Mesendoderm (in vitro differentiated cells): Measurements from ENCODE around the gene FHL2.

ENCODE experiments used
- DNase-seq: peaks from one replicate; pipeline ENCODE4 v3.0.0; 2013
- H2AK5ac ChIP-seq: 2 replicates; pipeline ENCODE4 v1.6.1; 2013; ENCODE audit warnings: low read length, inconsistent platforms
- H2BK120ac ChIP-seq: 2 replicates; pipeline ENCODE4 v1.6.1; 2013; ENCODE audit warnings: low read depth, mild to moderate bottlenecking, low read length, moderate library complexity, mixed read lengths
- H2BK15ac ChIP-seq: replicated peaks from 2 replicates; pipeline ENCODE4 v1.6.1; 2013; ENCODE audit warnings: low read depth, mild to moderate bottlenecking, moderate library complexity
- H2BK5ac ChIP-seq: 2 replicates; pipeline ENCODE4 v1.6.1; 2013; ENCODE audit warnings: low read length, inconsistent platforms
- H3K18ac ChIP-seq: 2 replicates; pipeline ENCODE4 v1.6.1; 2013; ENCODE audit warnings: mild to moderate bottlenecking, low read length, mixed read lengths
- H3K23ac ChIP-seq: one replicate; pipeline ENCODE4 v1.6.1; 2013; ENCODE audit warnings: low read length
- H3K27ac ChIP-seq: 2 replicates; pipeline ENCODE4 v1.5.1; 2013; ENCODE audit warnings: low read depth, mild to moderate bottlenecking, inconsistent platforms, low read length, moderate library complexity
- H3K27me3 ChIP-seq: 2 replicates; pipeline ENCODE4 v1.6.1; 2013; ENCODE audit warnings: low read length, control low read depth, mild to moderate bottlenecking, inconsistent platforms; ENCODE audit not compliant: insufficient read depth, poor library complexity
- H3K36me3 ChIP-seq: 2 replicates; pipeline ENCODE4 v1.6.1; 2013; ENCODE audit warnings: low read length, inconsistent platforms; ENCODE audit not compliant: control insufficient read depth, insufficient read depth
- H3K4ac ChIP-seq: one replicate; pipeline ENCODE4 v1.6.1; 2013; ENCODE audit warnings: low read depth, mild to moderate bottlenecking, low read length, moderate library complexity
- H3K4me1 ChIP-seq: 2 replicates; pipeline ENCODE4 v1.6.1; 2013; ENCODE audit warnings: low read depth, low read length, inconsistent platforms; ENCODE audit not compliant: control insufficient read depth
- H3K4me2 ChIP-seq: 2 replicates; pipeline ENCODE4 v1.6.1; 2013; ENCODE audit warnings: low read length
- H3K4me3 ChIP-seq: 2 replicates; pipeline ENCODE4 v1.5.1; 2013; ENCODE audit warnings: mild to moderate bottlenecking, low read length
- H3K56ac ChIP-seq: one replicate; pipeline ENCODE4 v1.6.1; 2013; ENCODE audit warnings: low read length
- H3K79me1 ChIP-seq: 2 replicates; pipeline ENCODE4 v1.6.1; 2013; ENCODE audit warnings: low read length, inconsistent platforms
- H3K79me2 ChIP-seq: 2 replicates; pipeline ENCODE4 v1.6.1; 2013; ENCODE audit warnings: mild to moderate bottlenecking, low read length; ENCODE audit not compliant: control insufficient read depth, insufficient read depth
- H3K9ac ChIP-seq: 2 replicates; pipeline ENCODE4 v1.6.1; 2013; ENCODE audit warnings: low read length, inconsistent platforms
- H4K5ac ChIP-seq: one replicate; pipeline ENCODE4 v1.6.1; 2013; ENCODE audit warnings: low read length
- H4K8ac ChIP-seq: one replicate; pipeline ENCODE4 v1.6.1; 2013; ENCODE audit warnings: low read depth, mild to moderate bottlenecking, control low read depth, low read length, moderate library complexity
- WGBS: extraction: QIAGEN DNeasy Blood & Tissue Kit; methylation state at CpG from one replicate; pipeline ENCODE4 v1.1.7; 2013; ENCODE audit warnings: low lambda C conversion rate, missing lambda C conversion rate; ENCODE audit not compliant: insufficient coverage; ENCODE audit errors: extremely low coverage; 5-methylcytosine and 5-hydroxymethylcytosine counted together

Gene FHL2

GRCh38 chr2:105378921-105379383 is 19.9 kb downstream of the FHL2 start:
- Histone ChIP-seq H3K4me3 (no peak overlapping the region), H3K27me3 (no peaks in the 10 kb centered on the region), H2AK5ac (no peak overlapping the region), H3K4me2 (no peak overlapping the region), H3K23ac (no peak overlapping the region), H3K79me1 (no peaks in the 10 kb centered on the region), H3K18ac (no peak overlapping the region), H4K5ac (no peak overlapping the region), H4K8ac (no peak overlapping the region), H2BK5ac (no peak overlapping the region), H2BK120ac (no peak overlapping the region), H3K4me1 (no peaks in the 10 kb centered on the region), H3K36me3 (no peaks in the 10 kb centered on the region), H3K9ac (no peak overlapping the region), H3K27ac (no peak overlapping the region), H3K4ac (no peak overlapping the region), H3K79me2 (no peaks in the 10 kb centered on the region), H2BK15ac (no peak overlapping the region), H3K56ac (no peak overlapping the region)
- DNase-seq: no peak
- no CpG with 5 or more reads among the region's 4 CpGs for WGBS

- Histone ChIP-seq H4K5ac (no peak overlapping the region), H4K8ac (no peak overlapping the region), H2BK15ac (no peak overlapping the region), H3K23ac (no peak overlapping the region), H3K4ac (no peak overlapping the region), H3K79me2 (no peaks in the 10 kb centered on the region), H3K56ac (no peak overlapping the region), H2BK120ac (no peak overlapping the region), H3K36me3 (no peaks in the 10 kb centered on the region), H3K9ac (no peak overlapping the region), H3K79me1 (no peaks in the 10 kb centered on the region), H3K18ac (no peak overlapping the region), H3K4me1 (no peaks in the 10 kb centered on the region), H2AK5ac (no peak overlapping the region), H3K4me2 (no peak overlapping the region), H3K27me3 (no peaks in the 10 kb centered on the region), H2BK5ac (no peak overlapping the region), H3K4me3 (no peak overlapping the region), H3K27ac (no peak overlapping the region)
- DNase-seq: peak; percentile 27
- no CpG with 5 or more reads among the region's 12 CpGs for WGBS
Measured at GRCh38 chr2:105378276-105378840, 20.5 kb downstream of the FHL2 start.

GRCh38 chr2:105377871-105378270 is 21.0 kb downstream of the FHL2 start:
- no peak overlapping the region for H2BK120ac ChIP-seq
- H3K4ac ChIP-seq: no peak overlapping the region
- H3K27me3 ChIP-seq: no peaks in the 10 kb centered on the region
- H3K4me3 ChIP-seq: no peak overlapping the region
- H3K18ac ChIP-seq: no peak overlapping the region
- no peak overlapping the region for H2AK5ac ChIP-seq
- no peaks in the 10 kb centered on the region for H3K79me2 ChIP-seq
- H3K23ac ChIP-seq: no peak overlapping the region
- H3K36me3 ChIP-seq: no peaks in the 10 kb centered on the region
- no peak for DNase-seq
- no peak overlapping the region for H3K9ac ChIP-seq
- no peaks in the 10 kb centered on the region for H3K4me1 ChIP-seq
- H3K56ac ChIP-seq: no peak overlapping the region
- no peak overlapping the region for H4K5ac ChIP-seq
- no peaks in the 10 kb centered on the region for H3K79me1 ChIP-seq
- H3K4me2 ChIP-seq: no peak overlapping the region
- no peak overlapping the region for H4K8ac ChIP-seq
- H2BK15ac ChIP-seq: no peak overlapping the region
- no peak overlapping the region for H3K27ac ChIP-seq
- no CpG with 5 or more reads among the region's 3 CpGs for WGBS
- no peak overlapping the region for H2BK5ac ChIP-seq

- no CpG with 5 or more reads among the region's 5 CpGs for WGBS
Measured at GRCh38 chr2:105376789-105377240, 22.0 kb downstream of the FHL2 start.

GRCh38 chr2:105376010-105376409 is 22.8 kb downstream of the FHL2 start:
- Histone ChIP-seq H2BK5ac (no peak overlapping the region), H4K5ac (no peak overlapping the region), H3K56ac (no peak overlapping the region), H3K23ac (no peak overlapping the region), H2BK15ac (no peak overlapping the region), H3K18ac (no peak overlapping the region), H3K79me2 (no peaks in the 10 kb centered on the region), H2BK120ac (no peak overlapping the region), H3K4me3 (no peak overlapping the region), H2AK5ac (no peak overlapping the region), H3K4me1 (no peaks in the 10 kb centered on the region), H3K36me3 (no peaks in the 10 kb centered on the region), H3K4ac (no peak overlapping the region), H3K27ac (no peak overlapping the region), H3K27me3 (no peaks in the 10 kb centered on the region), H3K9ac (no peak overlapping the region), H4K8ac (no peak overlapping the region), H3K4me2 (no peak overlapping the region), H3K79me1 (no peaks in the 10 kb centered on the region)
- WGBS: no CpG with 5 or more reads among the region's 11 CpGs
- DNase-seq: no peak

More at GRCh38 chr2:105376789-105377240, 22.0 kb downstream of the FHL2 start:
- H3K36me3 ChIP-seq: no peaks in the 10 kb centered on the region
- H3K79me1 ChIP-seq: no peaks in the 10 kb centered on the region
- H2AK5ac ChIP-seq: no peak overlapping the region
- no peak overlapping the region for H2BK5ac ChIP-seq
- no peaks in the 10 kb centered on the region for H3K4me1 ChIP-seq
- H4K5ac ChIP-seq: no peak overlapping the region
- peak; percentile 59 for DNase-seq
- no peak overlapping the region for H3K4me2 ChIP-seq
- H3K4me3 ChIP-seq: no peak overlapping the region
- no peak overlapping the region for H2BK15ac ChIP-seq
- no peak overlapping the region for H2BK120ac ChIP-seq
- no peak overlapping the region for H3K4ac ChIP-seq
- H3K9ac ChIP-seq: no peak overlapping the region
- H3K18ac ChIP-seq: no peak overlapping the region
- H3K23ac ChIP-seq: no peak overlapping the region
- no peak overlapping the region for H4K8ac ChIP-seq
- no peaks in the 10 kb centered on the region for H3K79me2 ChIP-seq
- H3K27me3 ChIP-seq: no peaks in the 10 kb centered on the region
- no peak overlapping the region for H3K27ac ChIP-seq
- no peak overlapping the region for H3K56ac ChIP-seq

- Histone ChIP-seq H3K27ac (no peak overlapping the region), H2BK120ac (no peak overlapping the region), H3K18ac (no peak overlapping the region), H3K4me2 (no peak overlapping the region), H3K9ac (no peak overlapping the region), H2BK5ac (no peak overlapping the region), H3K4me3 (no peak overlapping the region), H3K79me1 (no peaks in the 10 kb centered on the region), H3K4me1 (no peaks in the 10 kb centered on the region), H3K4ac (no peak overlapping the region), H3K27me3 (no peaks in the 10 kb centered on the region), H3K36me3 (no peaks in the 10 kb centered on the region), H3K23ac (no peak overlapping the region), H2BK15ac (no peak overlapping the region), H2AK5ac (no peak overlapping the region), H4K5ac (no peak overlapping the region), H4K8ac (no peak overlapping the region), H3K56ac (no peak overlapping the region), H3K79me2 (no peaks in the 10 kb centered on the region)
- WGBS: no CpG with 5 or more reads among the region's 15 CpGs
- DNase-seq: no peak
Measured at GRCh38 chr2:105375001-105375561, 23.8 kb downstream of the FHL2 start.
